Thymus (tissue), 11 donors: ENCODE data around the gene TRHDE. TPM values are rescaled to one million over a fixed set of nuclear protein-coding genes. Genes with fewer than 3 reads are reported as not detected.

Source experiments
- DNase-seq, 9 donors: peaks; one replicate each; pipeline ENCODE4 v3.0.0-alpha.2; 2013; ENCODE audit warnings: low spot score in 9 of 9, low read depth in 6 of 9, missing footprints in 1 of 9
- H3K27ac ChIP-seq, 2 donors: one replicate each; pipeline ENCODE4 v1.5.1; 2013; ENCODE audit warnings: control low read depth in 1 of 2, low read depth in 1 of 2, low read length in 1 of 2, mild to moderate bottlenecking in 1 of 2, moderate library complexity in 1 of 2
- H3K27me3 ChIP-seq, 2 donors: one replicate each; pipeline ENCODE4 v1.5.1; 2013; ENCODE audit warnings: low read length in 1 of 2; ENCODE audit not compliant: control insufficient read depth in 2 of 2, insufficient read depth in 1 of 2
- H3K36me3 ChIP-seq, 2 donors: one replicate each; pipeline ENCODE4 v1.5.1; 2013; ENCODE audit warnings: low read length in 1 of 2, mild to moderate bottlenecking in 1 of 2, moderate library complexity in 1 of 2; ENCODE audit not compliant: control insufficient read depth in 2 of 2, insufficient read depth in 2 of 2
- H3K4me1 ChIP-seq, 2 donors: one replicate each; pipeline ENCODE4 v1.5.1; 2013; ENCODE audit warnings: low read length in 2 of 2; ENCODE audit not compliant: control insufficient read depth in 2 of 2, insufficient read depth in 2 of 2
- H3K4me3 ChIP-seq, 2 donors: one replicate each; pipeline ENCODE4 v1.5.1; 2013; ENCODE audit warnings: low read length in 2 of 2, control low read depth in 1 of 2, mild to moderate bottlenecking in 1 of 2
- H3K9me3 ChIP-seq, 2 donors: one replicate each; pipeline ENCODE4 v1.5.1; 2013; ENCODE audit warnings: low read length in 1 of 2, mild to moderate bottlenecking in 1 of 2; ENCODE audit not compliant: control insufficient read depth in 2 of 2, insufficient read depth in 1 of 2
- WGBS: extraction: QIAGEN DNeasy Blood & Tissue Kit; methylation state at CpG from one replicate; pipeline ENCODE4 v1.1.7; 2013; 5-methylcytosine and 5-hydroxymethylcytosine counted together
- polyA plus RNA-seq: library from polyadenylated mRNA; stranded (reverse); fragments of 200-250 nt; gene quantifications from one replicate; pipeline ENCODE4 v1.2.3, GENCODE V29; 2013
- total RNA-seq: library from RNA; stranded (reverse); fragments of 120-200 nt; gene quantifications from one replicate; pipeline ENCODE4 v1.2.4, GENCODE V29; 2013
- donor health status: healthy.

TRHDE gene
- total and polyA plus RNA-seq, 2 donors = 0.18 to 0.42 TPM

GRCh38 chr12:72549184-72549583 lies 277.0 kb downstream of the TRHDE start:
- Histone ChIP-seq H3K4me3 (no peak overlapping the region), H3K9me3 (no peaks in the 10 kb centered on the region), H3K36me3 (no peaks in the 10 kb centered on the region), H3K4me1 (no peaks in the 10 kb centered on the region), H3K27me3 (no peaks in the 10 kb centered on the region), H3K27ac (no peak overlapping the region)
- 98% methylated on average over 1 of the region's 1 CpG for WGBS
- DNase-seq = no peak

GRCh38 chr12:72560003-72560769 lies 288.0 kb downstream of the TRHDE start:
- no peaks in the 10 kb centered on the region for H3K4me1 ChIP-seq
- H3K36me3 ChIP-seq = no peaks in the 10 kb centered on the region
- no peak overlapping the region for H3K27ac ChIP-seq
- H3K4me3 ChIP-seq = no peak overlapping the region
- 87% methylated on average over 4 of the region's 4 CpGs for WGBS
- no peaks in the 10 kb centered on the region for H3K27me3 ChIP-seq
- no peaks in the 10 kb centered on the region for H3K9me3 ChIP-seq
- no peak for DNase-seq

- H3K27ac ChIP-seq = no peak overlapping the region
- H3K4me1 ChIP-seq = no peaks in the 10 kb centered on the region
- no peak for DNase-seq
- no peak overlapping the region for H3K4me3 ChIP-seq
- no peaks in the 10 kb centered on the region for H3K27me3 ChIP-seq
- H3K9me3 ChIP-seq = no peaks in the 10 kb centered on the region
- H3K36me3 ChIP-seq = no peaks in the 10 kb centered on the region
- 84% methylated on average over 7 of the region's 7 CpGs for WGBS
Observed at GRCh38 chr12:72570601-72571000, 298.4 kb downstream of the TRHDE start.

GRCh38 chr12:72574138-72574537 lies 302.0 kb downstream of the TRHDE start:
- 93% methylated on average over 2 of the region's 2 CpGs for WGBS
- H3K27ac ChIP-seq = no peak overlapping the region
- DNase-seq = no peak
- H3K9me3 ChIP-seq = no peaks in the 10 kb centered on the region
- no peak overlapping the region for H3K4me3 ChIP-seq
- H3K4me1 ChIP-seq = no peaks in the 10 kb centered on the region
- H3K27me3 ChIP-seq = no peaks in the 10 kb centered on the region
- no peaks in the 10 kb centered on the region for H3K36me3 ChIP-seq

GRCh38 chr12:72578327-72578726 lies 306.2 kb downstream of the TRHDE start:
- no peaks in the 10 kb centered on the region for H3K36me3 ChIP-seq

GRCh38 chr12:72586456-72586855 lies 314.3 kb downstream of the TRHDE start:
- no peak for DNase-seq

More at GRCh38 chr12:72578327-72578726, 306.2 kb downstream of the TRHDE start:
- Histone ChIP-seq H3K4me1 (no peaks in the 10 kb centered on the region), H3K9me3 (no peaks in the 10 kb centered on the region), H3K27ac (no peak overlapping the region), H3K4me3 (no peak overlapping the region), H3K27me3 (no peaks in the 10 kb centered on the region)
- no peak for DNase-seq
- 91% methylated on average over 3 of the region's 3 CpGs for WGBS

GRCh38 chr12:72602581-72602980 lies 330.4 kb downstream of the TRHDE start:
- Histone ChIP-seq H3K36me3 (no peaks in the 10 kb centered on the region), H3K4me1 (no peaks in the 10 kb centered on the region), H3K9me3 (no peaks in the 10 kb centered on the region), H3K27ac (no peak overlapping the region), H3K4me3 (no peak overlapping the region), H3K27me3 (no peaks in the 10 kb centered on the region)
- DNase-seq = no peak

More at GRCh38 chr12:72586456-72586855, 314.3 kb downstream of the TRHDE start:
- Histone ChIP-seq H3K9me3 (no peaks in the 10 kb centered on the region), H3K27me3 (no peaks in the 10 kb centered on the region), H3K4me3 (no peak overlapping the region), H3K27ac (no peak overlapping the region), H3K4me1 (no peaks in the 10 kb centered on the region), H3K36me3 (no peaks in the 10 kb centered on the region)
- WGBS = 34% methylated on average over 3 of the region's 3 CpGs

GRCh38 chr12:72605975-72606374 lies 333.8 kb downstream of the TRHDE start:
- H3K4me1 ChIP-seq = no peaks in the 10 kb centered on the region
- no peak overlapping the region for H3K4me3 ChIP-seq
- 65% methylated on average over 2 of the region's 2 CpGs for WGBS
- no peaks in the 10 kb centered on the region for H3K27me3 ChIP-seq
- no peaks in the 10 kb centered on the region for H3K36me3 ChIP-seq
- no peak overlapping the region for H3K27ac ChIP-seq
- DNase-seq = no peak
- no peaks in the 10 kb centered on the region for H3K9me3 ChIP-seq

GRCh38 chr12:72610342-72610741 lies 338.2 kb downstream of the TRHDE start:
- H3K27me3 ChIP-seq = no peaks in the 10 kb centered on the region
- no peak overlapping the region for H3K27ac ChIP-seq
- H3K36me3 ChIP-seq = no peaks in the 10 kb centered on the region
- 66% methylated on average over 10 of the region's 10 CpGs for WGBS
- no peaks in the 10 kb centered on the region for H3K4me1 ChIP-seq
- no peak overlapping the region for H3K4me3 ChIP-seq
- no peak for DNase-seq
- H3K9me3 ChIP-seq = no peaks in the 10 kb centered on the region
